ENCODE measurements around the gene PPIE. TPM values are rescaled to one million over a fixed set of nuclear protein-coding genes. Genes with fewer than 3 reads are reported as not detected.

Gene PPIE
- polyA plus RNA-seq (2013, experiment 1 of 2; ENCODE audit: insufficient read length): 44.0 TPM
- polyA plus RNA-seq (2013, experiment 2 of 2; ENCODE audit: insufficient read length): 42.5 TPM

GRCh38 chr1:39738622-39739366 is at the start of gene PPIE:
Gene PPIE, plus strand, starts transcription at chr1:39738882. Its CDS starts 19 bp downstream, at chr1:39738901.
- DNase-seq: peak; percentile 92

DNA sequence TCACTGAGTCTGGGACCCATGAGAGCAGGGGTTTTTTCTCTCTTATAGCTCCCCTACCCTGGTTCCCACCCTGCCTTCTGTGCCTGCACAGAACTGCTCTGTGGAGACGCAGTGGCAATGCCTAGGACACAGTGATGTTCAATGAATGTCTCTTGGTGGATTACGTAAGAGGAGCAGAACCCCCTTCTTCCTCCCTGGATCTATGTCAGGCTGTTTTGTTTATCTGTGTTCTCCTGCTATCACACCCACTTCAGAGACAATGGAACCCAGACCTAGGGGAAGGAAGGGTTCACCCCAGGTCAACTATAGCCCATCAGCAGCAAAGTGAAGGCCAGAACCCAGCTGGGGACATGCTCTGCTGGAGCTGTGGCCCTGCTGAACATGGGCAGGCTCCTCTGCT is 49.5 kb upstream of the PPIE start:
- DNase-seq: no peak

- no peak for DNase-seq
These were observed 49.0 kb upstream of the PPIE start for GRCh38 chr1:39689635-39690034.

DNA sequence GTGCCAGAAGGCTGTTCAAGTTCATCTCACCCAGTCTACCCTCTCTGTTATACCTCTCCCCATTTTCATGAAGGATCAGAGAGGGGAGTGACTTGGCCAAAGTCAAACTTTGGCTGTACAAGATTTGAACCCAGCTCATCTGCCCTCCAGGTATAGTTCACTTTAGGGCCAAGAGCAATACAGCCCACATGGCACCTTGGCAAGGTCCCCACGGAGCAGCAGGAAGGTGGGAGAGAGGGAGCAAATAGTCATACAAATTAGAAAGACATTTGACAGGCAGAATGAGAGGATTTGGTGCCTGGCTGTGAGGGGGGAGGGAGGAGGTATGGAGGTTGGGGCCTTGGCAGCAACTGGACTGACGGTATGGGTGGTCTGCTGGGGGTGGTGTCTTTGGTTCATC is 48.5 kb upstream of the PPIE start:
- no peak for DNase-seq

DNA sequence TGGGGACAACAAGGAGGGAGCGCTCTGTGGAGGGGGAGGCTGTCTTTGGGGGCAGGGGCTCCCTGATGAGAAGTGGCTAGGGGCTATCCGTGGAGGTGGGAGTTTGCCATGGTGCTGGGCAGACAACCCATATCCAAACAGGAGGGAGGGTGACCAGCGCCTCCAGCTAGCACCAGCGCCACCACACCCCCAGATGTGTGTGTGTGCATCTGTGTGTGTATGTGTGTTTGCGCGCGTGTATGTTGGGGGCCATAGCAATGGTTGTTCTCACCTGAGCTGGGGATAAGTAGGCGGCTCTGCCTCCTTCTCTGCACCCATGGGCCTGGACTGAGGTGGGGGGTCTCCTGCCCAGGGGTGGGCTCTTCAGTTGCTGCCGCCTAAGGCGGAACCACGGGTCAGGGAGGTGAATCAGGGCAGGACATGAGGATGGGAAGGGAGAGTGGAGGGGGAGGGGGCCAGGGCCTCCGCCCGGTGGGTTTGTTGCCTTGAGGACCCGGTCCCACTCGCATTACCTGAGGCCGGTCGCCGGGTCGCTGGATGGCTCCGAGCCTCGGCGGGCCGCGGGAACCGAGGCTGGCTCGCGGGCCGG is 47.8 kb upstream of the PPIE start:
- no peak for DNase-seq

DNA sequence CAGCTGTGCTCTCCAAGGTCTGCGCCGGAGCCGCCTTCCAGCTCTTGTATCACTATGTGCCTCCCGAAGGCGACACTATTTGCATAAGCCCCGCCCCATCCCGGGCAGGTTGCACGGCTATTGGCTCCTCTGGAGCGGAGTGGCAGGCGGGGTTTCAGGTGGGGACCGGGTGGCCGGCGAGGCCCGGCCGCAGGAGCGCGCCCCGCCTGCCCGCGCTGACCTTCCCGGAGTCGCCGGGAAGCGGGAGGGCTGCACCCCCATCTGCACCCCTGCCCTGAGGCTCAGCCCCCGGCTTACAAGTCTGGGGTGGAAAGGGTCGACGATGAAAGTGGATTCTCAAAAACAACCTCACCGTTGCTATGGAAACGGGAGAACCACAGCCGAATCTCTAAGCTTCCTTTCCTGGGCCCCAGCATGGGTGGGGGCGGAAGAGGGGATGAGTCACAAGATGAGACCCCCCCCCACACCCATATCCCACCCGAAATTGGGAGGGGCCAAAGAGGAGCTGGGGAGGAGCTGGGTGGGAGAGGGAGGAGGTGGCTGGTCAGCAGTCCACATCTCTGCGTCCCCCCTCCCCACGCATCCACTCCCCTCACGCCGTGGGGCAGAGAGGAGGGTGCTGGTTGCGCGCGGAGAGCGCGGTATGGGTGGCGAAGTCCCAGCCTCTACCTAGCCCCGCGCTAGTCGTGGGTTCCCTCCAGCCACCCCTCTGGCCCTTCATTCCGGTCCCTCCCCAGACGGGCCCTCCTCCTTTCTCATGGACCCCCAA is 47.1 kb upstream of the PPIE start, which contains the start of gene HPCAL4:
Gene HPCAL4, minus strand, starts transcription at position 51 of the 769 bp plus-strand sequence. CDS start 6,830 bp downstream, outside the sequence.
- peak; percentile 69 for DNase-seq

DNA sequence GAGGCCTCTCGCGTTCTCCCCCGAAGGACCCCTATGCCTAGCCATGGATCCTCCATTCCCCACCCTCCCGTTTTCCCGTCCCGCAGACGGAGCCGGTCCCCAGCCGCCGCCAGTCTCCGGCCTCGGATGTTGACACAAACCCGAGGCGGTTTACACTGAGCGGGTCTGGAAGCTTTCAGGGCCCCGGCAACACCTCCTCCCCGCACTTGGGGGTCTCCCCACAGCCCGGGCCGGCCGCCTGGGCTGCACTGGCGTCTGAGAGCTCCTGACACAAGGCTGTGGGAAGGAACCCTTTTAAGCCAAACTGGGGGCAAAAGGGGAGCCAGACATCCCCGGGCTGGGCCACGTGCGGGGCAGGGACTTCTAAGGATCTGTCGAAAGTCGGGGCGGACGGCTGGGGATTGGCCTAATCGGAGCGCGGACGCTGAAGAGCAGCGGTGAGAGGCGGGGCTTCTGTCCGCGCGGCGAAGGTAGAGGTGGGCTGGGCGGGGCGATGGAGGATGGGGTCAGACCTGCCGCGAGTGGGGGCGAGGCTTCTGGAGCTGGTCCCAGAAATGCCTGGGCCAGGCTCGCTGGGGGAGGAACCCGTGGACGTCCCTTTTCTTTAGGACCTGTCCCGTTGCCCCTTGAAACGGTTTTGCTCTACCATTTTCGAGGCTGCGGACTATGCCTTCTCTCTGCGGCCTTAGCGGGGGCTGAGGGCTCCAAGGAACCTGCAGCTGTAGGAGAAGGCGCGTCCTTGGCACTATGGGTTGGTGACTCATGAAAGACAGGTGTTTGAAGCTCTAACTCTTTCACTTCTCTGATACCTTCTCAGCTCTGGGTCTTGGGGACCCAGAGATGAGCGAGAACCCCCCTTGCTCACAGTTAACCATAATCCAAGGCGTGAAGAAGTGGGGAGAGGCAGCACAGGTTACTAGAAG is 46.3 kb upstream of the PPIE start:
- no peak for DNase-seq

DNA sequence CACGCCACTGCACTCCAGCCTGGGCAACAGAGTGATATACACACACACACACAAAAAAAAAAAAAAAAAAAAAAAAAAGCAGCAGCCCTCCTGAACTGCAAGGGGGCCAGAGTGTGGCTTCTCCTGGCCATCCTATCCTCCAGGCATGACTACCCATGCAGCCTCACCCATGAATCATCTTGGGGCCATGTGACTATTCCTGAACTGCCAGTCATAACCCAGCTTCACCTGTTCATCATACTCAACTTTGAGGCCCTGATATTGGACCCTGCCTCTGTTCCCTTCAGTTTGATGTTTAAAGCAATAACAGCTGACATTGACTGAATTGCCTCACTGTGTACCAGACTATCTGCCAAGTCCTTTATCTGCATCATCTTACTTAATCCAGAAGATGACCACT is 44.7 kb upstream of the PPIE start:
- no peak for DNase-seq

GRCh38 chr1:39695016-39695415 is 43.7 kb upstream of the PPIE start:
- DNase-seq: no peak

DNA sequence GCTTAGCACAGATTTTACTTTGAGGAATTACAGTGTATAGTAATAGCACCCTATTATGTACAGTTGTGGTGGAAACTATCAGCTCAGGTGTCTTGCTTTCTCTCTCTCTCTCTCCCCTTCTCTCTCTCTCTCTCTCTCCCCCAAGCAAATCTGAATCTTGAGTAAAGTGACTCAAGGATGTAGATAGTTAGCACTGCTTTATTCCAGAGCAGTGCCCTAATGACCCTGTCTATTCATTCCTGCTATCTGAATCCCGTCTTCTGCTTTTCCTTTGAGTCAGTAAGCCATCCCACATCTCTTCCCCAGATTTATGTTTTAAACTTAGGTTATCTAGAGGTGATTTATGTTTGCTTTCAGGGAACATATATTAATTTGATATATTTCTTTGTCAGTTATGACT is 42.2 kb upstream of the PPIE start:
- no peak for DNase-seq

DNA sequence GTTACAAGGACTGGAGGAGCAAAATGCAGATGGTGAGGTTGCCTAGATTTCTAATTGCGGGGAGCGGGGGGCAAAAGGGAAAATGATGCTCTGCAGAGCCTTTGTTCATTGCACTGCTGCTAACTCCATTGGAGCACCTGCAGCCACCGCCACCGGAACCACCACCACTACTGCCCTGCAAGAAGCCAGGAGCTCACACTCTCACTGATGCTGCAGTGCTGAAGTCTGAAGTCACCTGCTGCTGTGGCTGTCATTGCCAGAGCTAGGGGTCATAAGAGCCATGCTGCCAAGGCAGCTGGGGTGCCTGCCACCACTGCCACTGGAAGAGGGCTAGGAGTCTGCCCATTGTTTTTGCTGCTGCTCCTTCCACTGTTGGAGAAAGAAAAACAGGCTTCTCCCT is 40.1 kb upstream of the PPIE start:
- DNase-seq: no peak

GRCh38 chr1:39699419-39699818 is 39.3 kb upstream of the PPIE start:
- no peak for DNase-seq

DNA sequence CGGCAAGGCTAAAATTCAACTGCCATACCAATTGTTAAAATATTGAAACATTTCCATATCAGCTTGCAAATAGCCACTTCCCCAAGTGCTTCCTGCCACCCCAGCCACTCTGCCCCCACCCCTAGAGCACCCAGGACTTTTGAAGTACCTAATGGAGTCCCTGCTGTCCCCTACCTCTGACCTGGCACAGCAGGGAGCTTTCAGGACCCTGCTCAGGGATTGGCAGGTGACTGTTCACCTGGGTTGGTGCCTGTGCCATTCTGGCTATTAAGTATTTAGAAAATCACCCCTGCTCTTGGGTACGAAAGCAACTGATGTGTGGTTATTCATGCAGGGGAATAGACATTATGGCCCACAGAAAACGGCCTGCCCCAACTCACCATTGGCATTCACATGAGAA is 38.3 kb upstream of the PPIE start:
- no peak for DNase-seq

- peak; percentile 42 for DNase-seq
These were observed 37.6 kb upstream of the PPIE start for GRCh38 chr1:39701049-39701439.

GRCh38 chr1:39704757-39705156 is 33.9 kb upstream of the PPIE start:
- no peak for DNase-seq

DNA sequence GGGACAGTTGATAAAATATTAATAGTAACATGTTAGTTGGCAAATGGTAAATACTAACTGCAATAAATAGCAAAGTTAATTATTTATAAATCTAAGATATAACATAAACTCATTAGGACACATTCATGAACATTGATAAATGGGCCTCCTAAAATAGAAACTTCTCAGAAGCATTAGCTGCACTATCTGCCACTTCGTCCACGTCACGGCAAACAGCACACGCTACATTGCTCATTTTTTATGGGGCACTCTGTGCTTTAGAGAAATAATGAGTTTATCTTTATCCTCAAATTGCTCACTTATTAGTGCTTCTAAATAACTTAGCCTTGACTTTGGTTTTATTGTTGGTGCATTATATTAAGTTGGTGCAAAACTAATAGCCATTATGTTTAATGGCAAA is 31.2 kb upstream of the PPIE start:
- no peak for DNase-seq

DNA sequence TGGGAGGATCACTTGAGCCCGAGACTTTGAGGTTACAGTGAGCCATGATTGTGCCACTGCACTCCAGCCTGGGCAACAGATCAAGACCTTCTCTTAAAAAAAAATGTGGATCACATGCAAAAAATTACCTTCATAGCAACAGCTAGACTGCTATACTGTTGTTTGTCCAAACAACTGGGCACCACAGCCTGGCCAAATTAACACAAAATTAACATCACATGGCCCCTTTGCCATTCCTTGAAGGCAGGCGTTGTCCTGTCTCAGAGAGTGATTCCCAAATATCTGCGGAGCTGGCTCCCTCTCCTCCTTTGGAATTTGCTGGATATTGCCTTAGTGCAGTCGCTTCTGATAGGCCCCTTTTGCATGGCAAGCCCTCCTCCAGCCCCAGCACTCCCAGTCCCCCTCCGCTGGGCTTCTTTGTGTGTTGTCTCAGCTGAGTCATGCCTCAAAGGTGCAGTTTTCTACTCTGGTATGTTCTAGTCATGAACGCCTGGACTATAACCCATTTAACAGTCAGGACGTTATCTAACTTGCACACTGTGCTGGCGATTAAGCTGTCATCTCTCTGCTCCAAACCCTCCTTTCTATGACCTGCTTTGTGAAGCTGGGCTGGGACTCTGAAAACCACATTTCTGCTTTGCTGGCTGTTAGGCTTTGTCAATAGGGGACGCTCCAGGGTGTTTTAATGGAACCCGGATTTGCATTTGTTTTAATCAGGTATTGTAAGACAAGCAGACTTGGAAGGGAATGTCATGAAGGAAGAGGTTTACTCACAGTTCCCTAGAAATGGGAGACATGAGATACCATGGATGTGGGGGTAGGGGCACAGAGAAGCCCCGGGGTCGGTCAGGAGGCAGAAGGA is 27.3 kb upstream of the PPIE start:
- peak; percentile 16 for DNase-seq

DNA sequence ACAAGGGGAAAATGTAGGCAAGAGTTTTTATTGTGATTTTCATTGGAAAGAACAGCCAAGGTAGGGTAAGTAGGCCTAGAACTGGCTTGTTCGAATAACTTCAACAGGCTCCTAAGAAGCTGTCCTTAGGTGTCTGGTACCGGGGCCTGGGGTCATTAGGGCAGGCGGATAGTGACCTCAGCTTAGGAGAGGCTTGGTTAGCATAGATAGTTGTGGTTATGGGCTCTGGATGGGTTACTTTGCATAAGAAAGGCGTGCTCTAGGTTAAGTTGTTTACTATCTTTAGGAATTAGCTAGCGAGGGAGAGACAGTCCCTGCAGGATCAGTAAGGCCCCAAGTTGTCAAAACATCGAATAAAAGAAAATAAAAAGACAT is 26.7 kb upstream of the PPIE start:
- DNase-seq: no peak

DNA sequence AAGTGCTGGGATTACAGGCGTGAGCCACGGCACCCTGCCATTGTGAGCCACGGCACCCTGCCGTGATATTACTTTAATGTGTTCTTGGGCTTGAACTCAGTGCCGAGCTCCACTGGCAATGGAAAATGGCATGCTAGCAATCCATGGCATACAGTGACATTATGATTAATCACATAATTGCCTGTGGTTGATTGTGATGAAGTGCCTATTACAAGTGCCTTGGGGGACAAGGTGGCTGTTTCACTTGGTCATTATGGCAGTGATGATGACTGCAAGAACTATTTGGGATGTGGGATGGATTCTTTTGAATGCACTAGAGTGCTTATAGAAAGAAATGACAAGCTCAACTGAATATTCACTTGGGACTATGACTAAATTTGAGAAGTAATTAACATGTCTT is 25.1 kb upstream of the PPIE start:
- DNase-seq: no peak

DNA sequence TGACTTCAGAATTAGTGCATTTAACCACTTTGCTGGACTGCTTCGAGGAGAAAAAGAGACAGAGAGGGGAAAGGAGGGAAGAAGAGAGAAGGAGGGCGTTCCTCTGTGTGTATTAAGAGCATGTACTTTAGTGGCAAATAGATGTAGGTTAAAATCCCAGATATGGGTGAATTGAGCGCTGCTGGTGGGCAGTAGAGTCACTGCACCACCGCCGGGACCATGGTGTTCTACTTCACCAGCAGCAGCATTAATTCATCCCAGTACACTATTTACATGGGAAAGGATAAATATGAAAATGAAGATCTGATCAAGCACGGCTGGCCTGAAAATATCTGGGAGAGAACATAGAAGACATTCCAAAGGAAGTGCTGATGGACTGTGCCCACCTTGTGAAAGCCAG is 20.9 kb upstream of the PPIE start:
- no peak for DNase-seq

All from fibroblast of skin of scalp (primary cell).